GM12878 (cell line): ENCODE measurements around the gene N4BP2L1. TPM values are rescaled to one million over a fixed set of nuclear protein-coding genes. Genes with fewer than 3 reads are reported as not detected.

Source experiments
- ATAC-seq: fragments of 200-7000 bp; cut with Tn5 transposase; 3 replicates; pipeline ENCODE4 v1.9.1; 2020; ENCODE audit warnings: mild to moderate bottlenecking, moderate library complexity
- BruUV-seq: library from RNA; stranded (reverse); fragments of 400-500 nt; replicated peaks from 2 replicates; lab custom pipeline; 2021; lab: Mats Ljungman, UMichigan
- CTCF ChIA-PET: fragments of 300-600 bp; sonication (Branson Sonifier 250); formaldehyde crosslinking; extraction: SDS; loops from one replicate; lab custom pipeline; 2021; ENCODE audit warnings: inconsistent platforms; lab: Yijun Ruan, JAX
- POLR2A ChIA-PET: fragments of 350-600 bp; formaldehyde crosslinking; extraction: SDS; loops from one replicate; lab custom pipeline; 2021; ENCODE audit warnings: inconsistent platforms; lab: Charles Lee
- RAD21 ChIA-PET: fragments of 300-600 bp; sonication (Branson Sonifier 250); formaldehyde crosslinking; loops from one replicate; lab custom pipeline; 2023; ENCODE audit warnings: antibody characterized with exemption; ENCODE audit not compliant: unreplicated experiment; lab: Charles Lee
- SMC1A ChIA-PET: fragments of 300-600 bp; sonication (Branson Sonifier 250); formaldehyde crosslinking; loops from one replicate; lab custom pipeline; 2023; ENCODE audit not compliant: unreplicated experiment, uncharacterized antibody; lab: Charles Lee
- DNase-seq: peaks from one replicate; pipeline ENCODE4 v3.0.0-alpha.2; 2011; ENCODE audit warnings: low read depth, low spot score
- FAIRE-seq: peaks from 3 replicates; lab custom pipeline; 2011; peaks lifted over from hg19 to GRCh38; lab: Jason Lieb, UNC
- H2AFZ ChIP-seq: 2 replicates; pipeline ENCODE4 v1.6.0; 2011; ENCODE audit warnings: low read depth, low read length, control low read depth; ENCODE audit not compliant: control insufficient read depth
- H3K27ac ChIP-seq: 2 replicates; pipeline ENCODE4 v1.5.1; 2011; ENCODE audit warnings: control low read depth; ENCODE audit not compliant: control insufficient read depth, insufficient read depth
- H3K27me3 ChIP-seq, 2 experiments: replicated peaks in 1 of 2; 2 replicates each; pipeline versions ENCODE4 v1.6.0 to v1.6.1; 2011; ENCODE audit warnings: low read length in 1 of 2; ENCODE audit not compliant: control insufficient read depth in 2 of 2, insufficient read depth in 2 of 2
- H3K36me3 ChIP-seq, 2 experiments: 2 replicates each; pipeline ENCODE4 v1.5.1; 2011; ENCODE audit warnings: low read length in 1 of 2; ENCODE audit not compliant: control insufficient read depth in 2 of 2, insufficient read depth in 2 of 2
- H3K4me1 ChIP-seq: 2 replicates; pipeline ENCODE4 v1.6.1; 2011; ENCODE audit warnings: mild to moderate bottlenecking, low read length, moderate library complexity, mixed read lengths; ENCODE audit not compliant: control insufficient read depth, insufficient read depth
- H3K4me2 ChIP-seq: 2 replicates; pipeline ENCODE4 v1.6.0; 2011; ENCODE audit warnings: control low read depth; ENCODE audit not compliant: control insufficient read depth, insufficient read depth
- H3K4me3 ChIP-seq: fragments of 200-600 bp; sonication (generic); 2 replicates; pipeline ENCODE4 v1.5.1; 2016
- H3K79me2 ChIP-seq: 2 replicates; pipeline ENCODE4 v1.6.0; 2011; ENCODE audit warnings: low read length; ENCODE audit not compliant: control insufficient read depth, insufficient read depth
- H3K9ac ChIP-seq: 2 replicates; pipeline ENCODE4 v1.8.0; 2011; ENCODE audit warnings: low read length, control low read depth, mixed read lengths; ENCODE audit not compliant: control insufficient read depth, insufficient read depth
- H3K9me3 ChIP-seq: replicated peaks from 3 replicates; pipeline ENCODE4 v1.5.1; 2011; ENCODE audit warnings: mild to moderate bottlenecking, low read length; ENCODE audit not compliant: control insufficient read depth, insufficient read depth
- H4K20me1 ChIP-seq: 2 replicates; pipeline ENCODE4 v1.6.0; 2011; ENCODE audit not compliant: control insufficient read depth, insufficient read depth
- ATF3 ChIP-seq: IDR thresholded peaks from 2 replicates; pipeline ENCODE4 v1.6.1; 2011; ENCODE audit warnings: low read depth, mild to moderate bottlenecking, low read length, moderate library complexity, borderline replicate concordance; ENCODE audit errors: extremely low read depth
- CBFB ChIP-seq: IDR thresholded peaks from 2 replicates; pipeline ENCODE4 v1.6.1; 2016; ENCODE audit warnings: antibody characterized with exemption, low read depth
- CEBPB ChIP-seq, 2 experiments: fragments of 150-350 bp in 1 of 2; IDR thresholded peaks; 2 replicates each; pipeline ENCODE4 v1.6.1; 2012 to 2014; ENCODE audit warnings: low read depth in 2 of 2, low read length in 2 of 2, borderline replicate concordance in 1 of 2, inconsistent platforms in 1 of 2
- CTCF ChIP-seq, 3 experiments: IDR thresholded peaks in 2 of 3; conservative IDR thresholded peaks in 1 of 3; 2 replicates each; pipeline ENCODE4 v1.5.1; 2011; ENCODE audit warnings: low read depth in 3 of 3, low read length in 3 of 3, mild to moderate bottlenecking in 3 of 3, control low read depth in 2 of 3, moderate library complexity in 2 of 3, inconsistent platforms in 1 of 3, mixed read lengths in 1 of 3; ENCODE audit not compliant: control insufficient read depth in 2 of 3, insufficient read depth in 1 of 3; ENCODE audit errors: extremely low read depth in 1 of 3
- E2F4 ChIP-seq: IDR thresholded peaks from 2 replicates; pipeline ENCODE4 v1.6.1; 2012; ENCODE audit warnings: low read depth, low read length, improper control_type of control experiment
- EED ChIP-seq: sonication (generic); IDR thresholded peaks from 2 replicates; pipeline ENCODE4 v1.6.1; 2016; ENCODE audit warnings: antibody characterized with exemption, low read depth
- NFIC ChIP-seq: IDR thresholded peaks from 2 replicates; pipeline ENCODE4 v1.6.1; 2012; ENCODE audit warnings: low read depth, mild to moderate bottlenecking, inconsistent platforms, low read length, moderate library complexity
- NRF1 ChIP-seq: conservative IDR thresholded peaks from 2 replicates; pipeline ENCODE4 v1.6.1; 2011; ENCODE audit warnings: mild to moderate bottlenecking, low read depth, low read length, improper control_type of control experiment
- RB1 ChIP-seq: fragments of 450-650 bp; formaldehyde crosslinking; IDR thresholded peaks from 2 replicates; pipeline ENCODE4 v1.6.1; 2017; ENCODE audit warnings: mild to moderate bottlenecking, borderline replicate concordance
- TCF7 ChIP-seq: IDR thresholded peaks from 2 replicates; pipeline ENCODE4 v1.6.1; 2014; ENCODE audit warnings: antibody characterized with exemption, borderline replicate concordance
- USF1 ChIP-seq: IDR thresholded peaks from 2 replicates; pipeline ENCODE4 v1.6.1; 2011; ENCODE audit warnings: borderline replicate concordance, low read depth, mild to moderate bottlenecking, moderate library complexity, mixed read lengths, low read length; ENCODE audit not compliant: insufficient read depth; ENCODE audit errors: extremely low read length
- ZNF592 ChIP-seq: fragments of 450-650 bp; IDR thresholded peaks from 2 replicates; pipeline ENCODE4 v1.6.1; 2017; ENCODE audit warnings: mild to moderate bottlenecking, moderate library complexity
- WGBS: methylation state at CpG from one replicate; pipeline ENCODE4 v1.1.6; 2016; ENCODE audit warnings: low lambda C conversion rate; ENCODE audit not compliant: insufficient replicate concordance, insufficient coverage; ENCODE audit errors: missing lambda C conversion rate; 5-methylcytosine and 5-hydroxymethylcytosine counted together
- in situ Hi-C: fragments of 300-500 bp; cut with MboI; formaldehyde crosslinking; loops from 9 replicates; pipeline ENCODE4 v1.14.3; 2018; ENCODE audit warnings: mixed read lengths
- intact Hi-C: fragments of 100-400 bp; cut with micrococcal nuclease; formaldehyde crosslinking; loops from one replicate; pipeline ENCODE4 v1.14.2; 2022; ENCODE audit not compliant: unreplicated experiment
- polyA plus RNA-seq, 11 experiments: library from polyadenylated mRNA; depleted of rRNA in 4 of 11; unstranded in 6 of 11; stranded (reverse) in 5 of 11; fragments of >200 nt; fragmentation: Nextera tagmentation in 4 of 11; fragmentation: Illumina TruSeq in 1 of 11; extraction: Ambion mirVana in 4 of 11; extraction: Trizol in 1 of 11; gene quantifications; 1 replicate in 1 of 11; 2 replicates in 10 of 11; pipeline versions ENCODE4 v1.2.1 to v1.2.3, GENCODE V29; 2011 to 2016; ENCODE audit warnings: inconsistent platforms in 2 of 11, missing spikeins in 2 of 11, low read depth in 1 of 11
- total RNA-seq, 4 experiments: library from RNA; depleted of rRNA in 3 of 4; stranded (reverse); fragments of >200 nt in 3 of 4; fragmentation: Illumina TruSeq in 1 of 4; extraction: Trizol in 1 of 4; gene quantifications; 2 replicates each; pipeline versions ENCODE4 v1.2.1 to v1.2.3, GENCODE V29; 2013 to 2021

Gene N4BP2L1
- total and polyA plus RNA-seq, 10 of the 15 experiments (the other 5 are each of a cell fraction or from before 2014, with no cell fraction given) = 3.3 to 42.5 (median 16.2) TPM

GRCh38 chr13:32476021-32476731, 48.2 kb upstream of the N4BP2L1 start:
- Histone ChIP-seq H2AFZ (no peak overlapping the region), H3K4me3 (no peak overlapping the region), H3K4me1 (peaks cover 13% of the 10 kb centered on the region), H3K27me3 (no peaks in the 10 kb centered on the region), H3K4me2 (no peak overlapping the region), H3K9me3 (no peaks in the 10 kb centered on the region), H3K9ac (no peak overlapping the region), H3K36me3 (no peaks in the 10 kb centered on the region), H3K27ac (no peak overlapping the region), H3K79me2 (no peaks in the 10 kb centered on the region), H4K20me1 (no peaks in the 10 kb centered on the region)
- SMC1A ChIA-PET = interaction anchor here (1.5 kb wide), 1 partner anchor 32 kb away, joined by 3 read pairs; no protein-coding TSS in a partner anchor
- POLR2A ChIA-PET = no interaction called here
- CTCF ChIA-PET = interaction anchor here (0.9 to 1.3 kb wide), 2 partner anchors 28 to 104 kb away, joined by 3 to 5 read pairs; no protein-coding TSS in a partner anchor
- 98% methylated on average over 2 of the region's 2 CpGs for WGBS
- FAIRE-seq = no peak
- in situ Hi-C loops (no loop called here), intact Hi-C loops (no loop called here)
- no peak for ATAC-seq
- no peak for DNase-seq
- RAD21 ChIA-PET = interaction anchor here (1.5 kb wide), 1 partner anchor 55 kb away, joined by 6 read pairs; no protein-coding TSS in a partner anchor
- BruUV-seq = no TSS peak
- TF ChIP-seq RB1 (no peak), CEBPB (IDR thresholded peaks at IDR 0.05; ENCODE audit: borderline replicate concordance in 1 of 2, low read depth in 2 of 2, low read length in 2 of 2) (no peak), ATF3 (no peak), NRF1 (no peak), CTCF (IDR thresholded peaks at IDR 0.05 in 2 of 3, conservative IDR thresholded peaks at IDR 0.05 in 1 of 3; ENCODE audit: control insufficient read depth in 2 of 3, extremely low read depth in 1 of 3, insufficient read depth in 1 of 3, low read depth in 3 of 3, low read length in 3 of 3) (no peak), E2F4 (no peak), USF1 (no peak), NFIC (no peak), TCF7 (no peak), CBFB (no peak), EED (no peak), ZNF592 (no peak)
